OCI-LY7 (cell line): ENCODE measurements around the gene BASP1. TPM values are rescaled to one million over a fixed set of nuclear protein-coding genes. Genes with fewer than 3 reads are reported as not detected.

Source experiments
- BruUV-seq: library from RNA; stranded (reverse); fragments of 400-500 nt; replicated peaks from 2 replicates; lab custom pipeline; 2021; lab: Mats Ljungman, UMichigan
- CTCF ChIA-PET: fragments of 300-600 bp; sonication (Branson Sonifier 250); formaldehyde crosslinking; loops from one replicate; lab custom pipeline; 2022; ENCODE audit warnings: antibody characterized with exemption; ENCODE audit not compliant: unreplicated experiment; lab: Charles Lee
- POLR2A ChIA-PET: fragments of 300-600 bp; sonication (Branson Sonifier 250); formaldehyde crosslinking; loops from one replicate; lab custom pipeline; 2022; ENCODE audit warnings: antibody characterized with exemption; lab: Charles Lee
- DNase-seq: peaks from one replicate; pipeline ENCODE4 v3.0.0-alpha.2; 2015; ENCODE audit warnings: low spot score
- H2AFZ ChIP-seq: fragments of 200-600 bp; sonication (generic), shearing (Covaris generic); 2 replicates; pipeline ENCODE4 v1.6.1; 2014; ENCODE audit warnings: mild to moderate bottlenecking, antibody characterized with exemption, low read length, moderate library complexity
- H3K27ac ChIP-seq: fragments of 200-600 bp; sonication (generic); 2 replicates; pipeline ENCODE4 v1.5.1; 2014; ENCODE audit warnings: mixed run types, low read depth, mild to moderate bottlenecking, moderate library complexity, low read length, inconsistent platforms; ENCODE audit not compliant: poor library complexity, severe bottlenecking
- H3K36me3 ChIP-seq: fragments of 200-600 bp; sonication (generic); 2 replicates; pipeline ENCODE4 v1.6.1; 2014; ENCODE audit warnings: mild to moderate bottlenecking, antibody characterized with exemption, low read length, moderate library complexity, mixed read lengths; ENCODE audit not compliant: insufficient read depth
- H3K4me1 ChIP-seq: fragments of 200-600 bp; sonication (generic); 2 replicates; pipeline ENCODE4 v1.5.1; 2014; ENCODE audit warnings: mild to moderate bottlenecking, low read length; ENCODE audit not compliant: insufficient read depth, poor library complexity, severe bottlenecking
- H3K4me2 ChIP-seq: fragments of 200-600 bp; sonication (generic); 2 replicates; pipeline ENCODE4 v1.6.1; 2014; ENCODE audit warnings: mild to moderate bottlenecking, low read length
- H3K4me3 ChIP-seq: fragments of 200-600 bp; sonication (generic); 2 replicates; pipeline ENCODE4 v1.5.1; 2014; ENCODE audit warnings: mild to moderate bottlenecking, low read depth, low read length; ENCODE audit not compliant: poor library complexity, severe bottlenecking
- H3K79me2 ChIP-seq: fragments of 200-600 bp; sonication (generic); 2 replicates; pipeline ENCODE4 v1.6.1; 2016; ENCODE audit warnings: low read depth, mild to moderate bottlenecking, low read length, moderate library complexity, mixed read lengths; ENCODE audit not compliant: insufficient read depth
- H3K9me2 ChIP-seq: fragments of 200-600 bp; sonication (generic); 2 replicates; pipeline ENCODE4 v1.6.1; 2016; ENCODE audit warnings: mild to moderate bottlenecking, low read length, mixed read lengths; ENCODE audit not compliant: insufficient read depth
- H3K9me3 ChIP-seq: fragments of 200-600 bp; sonication (generic); 2 replicates; pipeline ENCODE4 v1.6.1; 2014; ENCODE audit warnings: mild to moderate bottlenecking, mixed run types, low read length, mixed read lengths
- H4K20me1 ChIP-seq: fragments of 200-600 bp; sonication (generic); 2 replicates; pipeline ENCODE4 v1.6.1; 2014; ENCODE audit warnings: mild to moderate bottlenecking, antibody characterized with exemption, low read length, moderate library complexity, mixed read lengths; ENCODE audit not compliant: insufficient read depth
- CTCF ChIP-seq: fragments of 200-600 bp; sonication (generic); conservative IDR thresholded peaks from 2 replicates; pipeline ENCODE4 v1.5.1; 2014; ENCODE audit warnings: mild to moderate bottlenecking, antibody characterized with exemption, low read length, moderate library complexity, mixed read lengths
- EZH2phosphoT487 ChIP-seq: fragments of 200-600 bp; sonication (generic); IDR thresholded peaks from 2 replicates; pipeline ENCODE4 v1.6.1; 2018; ENCODE audit warnings: low read depth, borderline replicate concordance, mild to moderate bottlenecking, mixed run types, antibody characterized with exemption, low read length, moderate library complexity, mixed read lengths
- intact Hi-C: fragments of 100-400 bp; cut with micrococcal nuclease; formaldehyde crosslinking; loops from one replicate; pipeline ENCODE4 v1.10.0; 2022; ENCODE audit not compliant: unreplicated experiment
- total RNA-seq, 2 experiments: library from RNA; depleted of rRNA in 1 of 2; stranded (reverse); fragments of >200 nt in 1 of 2; shearing (Covaris generic) in 1 of 2; gene quantifications; 2 replicates each; pipeline ENCODE4 v1.2.3, GENCODE V29; 2014 to 2022

Gene BASP1
- total RNA-seq, 2 experiments from 2014 or later: 23.4 to 64.8 TPM

GRCh38 chr5:17212191-17212590 lies 5.2 kb upstream of the BASP1 start:
- Histone ChIP-seq H3K4me3 (no peak overlapping the region), H3K27ac (no peak overlapping the region), H4K20me1 (no peaks in the 10 kb centered on the region), H2AFZ (no peak overlapping the region), H3K4me1 (peaks cover 34% of the 10 kb centered on the region), H3K79me2 (no peaks in the 10 kb centered on the region; the same call in 1 of the 2 replicates), H3K9me3 (no peaks in the 10 kb centered on the region), H3K36me3 (no peaks in the 10 kb centered on the region), H3K9me2 (no peaks in the 10 kb centered on the region), H3K4me2 (no peak overlapping the region)
- CTCF ChIA-PET: no interaction called here
- TF ChIP-seq CTCF (no peak), EZH2phosphoT487 (no peak)
- DNase-seq: no peak
- BruUV-seq: no TSS peak
- intact Hi-C loops: loop anchor here (10.0 kb wide), 1 partner anchor 223 kb away; no protein-coding TSS in a partner anchor
- POLR2A ChIA-PET: interaction anchor here (0.6 kb wide), 1 partner anchor 165 kb away, joined by 5 read pairs; no protein-coding TSS in a partner anchor

- POLR2A ChIA-PET: interaction anchor here (0.6 to 0.7 kb wide), 2 partner anchors 9 to 165 kb away, joined by 5 to 6 read pairs; no protein-coding TSS in a partner anchor
- H2AFZ ChIP-seq: no peak overlapping the region
Observed at GRCh38 chr5:17212996-17213395, 4.4 kb upstream of the BASP1 start.

More at GRCh38 chr5:17212996-17213395, 4.4 kb upstream of the BASP1 start:
- intact Hi-C loops: loop anchor here (10.0 kb wide), 1 partner anchor 222 kb away; no protein-coding TSS in a partner anchor
- Histone ChIP-seq H3K36me3 (no peaks in the 10 kb centered on the region), H3K27ac (no peak overlapping the region), H3K9me2 (no peaks in the 10 kb centered on the region), H3K9me3 (no peaks in the 10 kb centered on the region), H3K4me2 (peak overlapping the region; percentile 85; the same call in 1 of the 2 replicates), H4K20me1 (no peaks in the 10 kb centered on the region), H3K79me2 (no peaks in the 10 kb centered on the region; the same call in 1 of the 2 replicates), H3K4me3 (no peak overlapping the region), H3K4me1 (peaks cover 34% of the 10 kb centered on the region)
- CTCF ChIA-PET: no interaction called here
- no peak for DNase-seq
- no TSS peak for BruUV-seq
- no peak for TF ChIP-seq CTCF
- TF ChIP-seq EZH2phosphoT487: no peak
